Stimulated activated CD8-positive, alpha-beta memory T cell treated with anti-CD3 and anti-CD28 coated beads, Interleukin-2, amount 100 ng/mL, for 48 hours (primary cell): ENCODE measurements around the gene LRAT.
"Not testable (repeated sequence)": the region's sequence is repeated elsewhere in the genome, so short reads cannot be mapped to it uniquely, and the experiment has no call there.

Experiments
- DNase-seq, 2 donors: peaks; one replicate each; pipeline ENCODE4 v3.0.0-alpha.2; 2020; ENCODE audit warnings: low read depth in 2 of 2

LRAT gene

GRCh38 chr4:154743683-154744340 is at the start of gene LRAT:
LRAT (plus strand) TSS chr4:154744000; CDS start chr4:154744327, 327 bp downstream.
- DNase-seq = peak in 1 of 2 donors; percentile 31

GRCh38 chr4:154707877-154708276 is 35.9 kb upstream of the LRAT start:
- no peak for DNase-seq

- no peak for DNase-seq
Observed at GRCh38 chr4:154709550-154709949, 34.2 kb upstream of the LRAT start.

GRCh38 chr4:154711522-154711921 is 32.3 kb upstream of the LRAT start:
- no peak for DNase-seq

- DNase-seq = no peak
Observed at GRCh38 chr4:154714339-154715040, 29.3 kb upstream of the LRAT start.

GRCh38 chr4:154719087-154719486 is 24.7 kb upstream of the LRAT start:
- DNase-seq = no peak

- no peak for DNase-seq
Observed at GRCh38 chr4:154720123-154720522, 23.7 kb upstream of the LRAT start.

GRCh38 chr4:154720618-154721267 is 23.1 kb upstream of the LRAT start:
- DNase-seq = no peak

GRCh38 chr4:154722262-154722661 is 21.5 kb upstream of the LRAT start:
- DNase-seq = no peak

GRCh38 chr4:154723601-154724000 is 20.2 kb upstream of the LRAT start:
- not testable (repeated sequence) for DNase-seq

GRCh38 chr4:154727540-154727939 is 16.3 kb upstream of the LRAT start:
- no peak for DNase-seq

GRCh38 chr4:154731756-154732155 is 12.0 kb upstream of the LRAT start:
- no peak for DNase-seq

GRCh38 chr4:154732669-154733068 is 11.1 kb upstream of the LRAT start:
- DNase-seq = no peak

- DNase-seq = no peak
Observed at GRCh38 chr4:154736770-154737169, 7.0 kb upstream of the LRAT start.

GRCh38 chr4:154738426-154738825 is 5.4 kb upstream of the LRAT start:
- no peak for DNase-seq

GRCh38 chr4:154739111-154739510 is 4.7 kb upstream of the LRAT start:
- no peak for DNase-seq

GRCh38 chr4:154740462-154740861 is 3.3 kb upstream of the LRAT start:
- DNase-seq = no peak

- DNase-seq = no peak
Observed at GRCh38 chr4:154741131-154741665, 2.6 kb upstream of the LRAT start.

- no peak for DNase-seq
Observed at GRCh38 chr4:154741922-154742850, 1.6 kb upstream of the LRAT start.

- no peak for DNase-seq
Observed at GRCh38 chr4:154744341-154744926, 634 bp downstream of the LRAT start.

- no peak for DNase-seq
Observed at GRCh38 chr4:154757713-154758112, 13.9 kb downstream of the LRAT start.
